ENCODE results near the gene INHBB. TPM values are rescaled to one million over a fixed set of nuclear protein-coding genes. Genes with fewer than 3 reads are reported as not detected.

The INHBB gene
- total and polyA plus RNA-seq, 2 experiments from 2014 or later: 2.7 to 6.6 TPM

- Histone ChIP-seq H4K20me1 (ENCODE audit: insufficient read depth, poor library complexity, severe bottlenecking) (no peaks in the 10 kb centered on the region), H3K4me2 (no peak overlapping the region), H3K9me2 (replicated peaks; ENCODE audit: insufficient read depth) (no peaks in the 10 kb centered on the region), H3K27ac (no peak overlapping the region), H3K4me1 (ENCODE audit: insufficient read depth) (no peaks in the 10 kb centered on the region), H3K27me3 (no peaks in the 10 kb centered on the region), H3K36me3 (replicated peaks; ENCODE audit: insufficient read depth, low read depth) (no peaks in the 10 kb centered on the region), H3K9me3 (ENCODE audit: low read depth) (no peaks in the 10 kb centered on the region), H3K79me2 (no peaks in the 10 kb centered on the region), H3K4me3 (no peak overlapping the region), H2AFZ (no peak overlapping the region)
- 86% methylated on average over 6 of the region's 6 CpGs for WGBS (ENCODE audit: low lambda C conversion rate, missing lambda C conversion rate)
- TF ChIP-seq EZH2phosphoT487 (IDR thresholded peaks at IDR 0.05; ENCODE audit: low read depth, severe bottlenecking, unreplicated experiment): no peak
- TF ChIP-seq, protein P1, sequence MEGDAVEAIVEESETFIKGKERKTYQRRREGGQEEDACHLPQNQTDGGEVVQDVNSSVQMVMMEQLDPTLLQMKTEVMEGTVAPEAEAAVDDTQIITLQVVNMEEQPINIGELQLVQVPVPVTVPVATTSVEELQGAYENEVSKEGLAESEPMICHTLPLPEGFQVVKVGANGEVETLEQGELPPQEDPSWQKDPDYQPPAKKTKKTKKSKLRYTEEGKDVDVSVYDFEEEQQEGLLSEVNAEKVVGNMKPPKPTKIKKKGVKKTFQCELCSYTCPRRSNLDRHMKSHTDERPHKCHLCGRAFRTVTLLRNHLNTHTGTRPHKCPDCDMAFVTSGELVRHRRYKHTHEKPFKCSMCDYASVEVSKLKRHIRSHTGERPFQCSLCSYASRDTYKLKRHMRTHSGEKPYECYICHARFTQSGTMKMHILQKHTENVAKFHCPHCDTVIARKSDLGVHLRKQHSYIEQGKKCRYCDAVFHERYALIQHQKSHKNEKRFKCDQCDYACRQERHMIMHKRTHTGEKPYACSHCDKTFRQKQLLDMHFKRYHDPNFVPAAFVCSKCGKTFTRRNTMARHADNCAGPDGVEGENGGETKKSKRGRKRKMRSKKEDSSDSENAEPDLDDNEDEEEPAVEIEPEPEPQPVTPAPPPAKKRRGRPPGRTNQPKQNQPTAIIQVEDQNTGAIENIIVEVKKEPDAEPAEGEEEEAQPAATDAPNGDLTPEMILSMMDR (IDR thresholded peaks at IDR 0.05; ENCODE audit: poor library complexity): no peak
- no peak for TF ChIP-seq EZH2 (IDR thresholded peaks at IDR 0.05; ENCODE audit: borderline replicate concordance)
- no peak for DNase-seq (ENCODE audit: low spot score)
Observed at GRCh38 chr2:120381192-120381591, 35.3 kb downstream of the INHBB start.

DNA sequence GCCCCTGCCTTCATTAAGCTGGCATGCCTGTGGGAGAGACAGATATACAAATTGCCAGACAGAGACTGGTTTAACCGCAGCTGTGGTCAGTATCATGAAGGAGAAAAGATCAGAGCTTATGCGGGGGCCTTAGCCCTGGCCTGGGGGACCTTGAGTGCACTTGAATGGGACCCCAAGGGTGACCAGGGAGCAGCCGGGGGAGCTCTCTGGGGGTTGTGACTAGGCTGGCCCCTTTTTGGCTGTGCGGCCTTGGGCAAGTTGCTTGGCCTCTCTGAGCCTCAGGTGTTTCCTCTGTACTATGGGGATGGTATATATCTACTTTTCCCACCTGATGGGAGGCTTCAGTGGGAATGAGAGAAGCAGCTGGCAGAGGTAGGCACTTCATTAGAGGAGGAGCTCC, 35.7 kb downstream of the INHBB start:
- H2AFZ ChIP-seq: no peak overlapping the region
- no peaks in the 10 kb centered on the region for H3K79me2 ChIP-seq
- WGBS (ENCODE audit: low lambda C conversion rate, missing lambda C conversion rate): 92% methylated on average over 4 of the region's 4 CpGs
- H3K9me2 ChIP-seq (replicated peaks; ENCODE audit: insufficient read depth): no peaks in the 10 kb centered on the region
- H3K4me1 ChIP-seq (ENCODE audit: insufficient read depth): no peaks in the 10 kb centered on the region
- no peak overlapping the region for H3K4me3 ChIP-seq
- no peaks in the 10 kb centered on the region for H3K36me3 ChIP-seq (replicated peaks; ENCODE audit: insufficient read depth, low read depth)
- no peaks in the 10 kb centered on the region for H4K20me1 ChIP-seq (ENCODE audit: insufficient read depth, poor library complexity, severe bottlenecking)
- no peaks in the 10 kb centered on the region for H3K9me3 ChIP-seq (ENCODE audit: low read depth)
- H3K27ac ChIP-seq: no peak overlapping the region
- no peaks in the 10 kb centered on the region for H3K27me3 ChIP-seq
- TF ChIP-seq EZH2phosphoT487 (IDR thresholded peaks at IDR 0.05; ENCODE audit: low read depth, severe bottlenecking, unreplicated experiment) (no peak), EZH2 (IDR thresholded peaks at IDR 0.05; ENCODE audit: borderline replicate concordance) (no peak)
- TF ChIP-seq, protein P1 (IDR thresholded peaks at IDR 0.05; ENCODE audit: poor library complexity): no peak
- no peak overlapping the region for H3K4me2 ChIP-seq
- DNase-seq (ENCODE audit: low spot score): no peak

DNA sequence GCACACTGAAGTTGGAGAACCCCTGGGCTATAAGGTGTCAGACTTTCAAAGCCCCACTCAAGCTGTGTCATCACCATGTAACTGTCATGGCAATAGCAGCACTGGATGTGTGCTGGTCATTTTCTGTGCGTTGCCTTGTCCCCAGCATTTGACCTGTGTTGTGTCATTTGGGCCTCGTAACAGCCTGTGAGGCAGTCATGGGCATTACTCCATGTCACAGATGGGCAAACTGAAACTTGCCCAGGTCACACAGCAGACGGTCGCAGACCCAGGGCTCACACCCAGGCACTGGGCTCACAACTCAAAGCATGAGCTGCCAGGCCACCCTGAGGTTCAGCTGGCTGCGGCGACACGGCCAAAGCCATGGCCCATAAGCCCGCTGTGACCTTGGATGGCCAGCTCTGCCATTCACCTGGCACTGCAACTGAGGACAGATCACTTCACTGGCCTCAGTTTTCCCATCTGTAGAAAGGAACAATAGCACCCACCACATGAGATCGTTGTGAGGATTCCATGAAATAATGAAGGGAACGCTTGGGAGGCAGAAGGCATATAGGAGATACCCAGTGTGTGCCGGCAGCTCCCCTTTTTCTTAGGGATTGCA, 36.7 kb downstream of the INHBB start:
- H3K27me3 ChIP-seq: no peaks in the 10 kb centered on the region
- no peak overlapping the region for H2AFZ ChIP-seq
- no peak overlapping the region for H3K4me2 ChIP-seq
- no peaks in the 10 kb centered on the region for H3K4me1 ChIP-seq (ENCODE audit: insufficient read depth)
- no peak for DNase-seq (ENCODE audit: low spot score)
- no peaks in the 10 kb centered on the region for H3K36me3 ChIP-seq (replicated peaks; ENCODE audit: insufficient read depth, low read depth)
- H3K9me2 ChIP-seq (replicated peaks; ENCODE audit: insufficient read depth): no peaks in the 10 kb centered on the region
- H3K9me3 ChIP-seq (ENCODE audit: low read depth): no peaks in the 10 kb centered on the region
- H4K20me1 ChIP-seq (ENCODE audit: insufficient read depth, poor library complexity, severe bottlenecking): no peaks in the 10 kb centered on the region
- no peaks in the 10 kb centered on the region for H3K79me2 ChIP-seq
- 94% methylated on average over 11 of the region's 11 CpGs for WGBS (ENCODE audit: low lambda C conversion rate, missing lambda C conversion rate)
- H3K4me3 ChIP-seq: no peak overlapping the region
- H3K27ac ChIP-seq: no peak overlapping the region
- TF ChIP-seq EZH2 (IDR thresholded peaks at IDR 0.05; ENCODE audit: borderline replicate concordance) (no peak), EZH2phosphoT487 (IDR thresholded peaks at IDR 0.05; ENCODE audit: low read depth, severe bottlenecking, unreplicated experiment) (no peak)
- TF ChIP-seq, protein P1 (IDR thresholded peaks at IDR 0.05; ENCODE audit: poor library complexity): no peak

Data from hepatocyte (in vitro differentiated cells).